Small intestine (tissue), 7 donors: ENCODE results near the gene CREB5. TPM values are rescaled to one million over a fixed set of nuclear protein-coding genes. Genes with fewer than 3 reads are reported as not detected.

Source experiments
- DNase-seq, 2 donors: peaks; one replicate each; pipeline versions ENCODE4 v3.0.0 to v3.0.0-alpha.2; 2013
- FAIRE-seq: peaks from 2 replicates; lab custom pipeline; 2012; peaks lifted over from hg19 to GRCh38; lab: Jason Lieb, UNC
- H3K27ac ChIP-seq, 3 donors: one replicate each; pipeline ENCODE4 v1.5.1; 2013; ENCODE audit warnings: low read length in 2 of 3, mild to moderate bottlenecking in 2 of 3, control low read depth in 1 of 3, inconsistent platforms in 1 of 3, low read depth in 1 of 3, moderate library complexity in 1 of 3
- H3K27me3 ChIP-seq, 3 donors: one replicate each; pipeline ENCODE4 v1.6.1; 2013; ENCODE audit warnings: low read length in 3 of 3, inconsistent platforms in 1 of 3; ENCODE audit not compliant: control insufficient read depth in 3 of 3, insufficient read depth in 3 of 3
- H3K36me3 ChIP-seq, 3 donors: one replicate each; pipeline ENCODE4 v1.6.1; 2013; ENCODE audit warnings: low read length in 3 of 3, inconsistent platforms in 1 of 3, low read depth in 1 of 3, mild to moderate bottlenecking in 1 of 3, moderate library complexity in 1 of 3; ENCODE audit not compliant: control insufficient read depth in 3 of 3, insufficient read depth in 2 of 3
- H3K4me1 ChIP-seq, 3 donors: one replicate each; pipeline ENCODE4 v1.6.1; 2013; ENCODE audit warnings: low read length in 2 of 3, inconsistent platforms in 1 of 3, low read depth in 1 of 3, mild to moderate bottlenecking in 1 of 3, moderate library complexity in 1 of 3; ENCODE audit not compliant: control insufficient read depth in 3 of 3, insufficient read depth in 2 of 3
- H3K4me3 ChIP-seq, 3 donors: one replicate each; pipeline ENCODE4 v1.5.1; 2013; ENCODE audit warnings: low read length in 3 of 3, control low read depth in 1 of 3, inconsistent platforms in 1 of 3, low read depth in 1 of 3, mild to moderate bottlenecking in 1 of 3, moderate library complexity in 1 of 3
- H3K9me3 ChIP-seq, 2 donors: one replicate each; pipeline ENCODE4 v1.6.1; 2013; ENCODE audit warnings: low read depth in 1 of 2, low read length in 1 of 2; ENCODE audit not compliant: control insufficient read depth in 2 of 2, insufficient read depth in 1 of 2
- WGBS, 3 donors: extraction: QIAGEN DNeasy Blood & Tissue Kit; methylation state at CpG; one replicate each; pipeline ENCODE4 v1.1.7; 2013; 5-methylcytosine and 5-hydroxymethylcytosine counted together
- polyA plus RNA-seq, 4 donors: library from polyadenylated mRNA; stranded (reverse) in 3 of 4; unstranded in 1 of 4; fragments of 200-250 nt in 3 of 4; fragments of 120-200 nt in 1 of 4; gene quantifications; one replicate each; pipeline versions ENCODE4 v1.2.1 to v1.2.3, GENCODE V29; 2013
- donor health status: healthy with polysubstance abuse.
- donor health status: control.
- donor health status: control.
- donor health status: Bipolar disorder and iron deficiency.
- donor health status: healthy.

The CREB5 gene
- polyA plus RNA-seq, 4 donors, result 0.27 to 3.0 (median 1.8) TPM; not detected in 1

DNA sequence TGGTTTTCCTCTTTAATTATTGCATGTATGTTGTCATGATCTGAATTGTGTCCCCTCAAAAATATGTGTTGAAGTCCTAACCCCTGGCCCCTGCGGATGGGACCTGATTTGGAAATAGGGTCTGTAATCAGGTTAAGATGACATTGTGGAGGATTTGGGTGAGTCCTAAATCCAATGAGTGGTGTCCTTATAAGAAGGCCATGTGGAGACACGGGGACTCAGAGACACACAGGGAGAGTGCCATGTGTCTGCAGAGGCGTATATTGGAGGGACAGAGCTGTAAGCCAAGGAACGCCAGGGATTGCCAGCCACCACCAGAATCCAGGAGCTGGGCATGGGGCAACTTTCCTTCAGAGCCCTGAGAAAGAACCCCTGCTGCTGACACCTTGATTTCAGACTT, 171.9 kb downstream of the CREB5 start:
- WGBS, 3 donors, result 90 to 95% (median 92%) methylated on average over 4 of the region's 4 CpGs
- H3K27me3 ChIP-seq, result peaks cover 0 to 4% (median 2%) of the 10 kb centered on the region in 3 donors
- no peak overlapping the region for H3K27ac ChIP-seq
- H3K9me3 ChIP-seq, result no peaks in the 10 kb centered on the region
- H3K4me3 ChIP-seq, result no peak overlapping the region
- no peaks in the 10 kb centered on the region for H3K36me3 ChIP-seq
- H3K4me1 ChIP-seq, result no peaks in the 10 kb centered on the region
- DNase-seq, result no peak
- no peak for FAIRE-seq

DNA sequence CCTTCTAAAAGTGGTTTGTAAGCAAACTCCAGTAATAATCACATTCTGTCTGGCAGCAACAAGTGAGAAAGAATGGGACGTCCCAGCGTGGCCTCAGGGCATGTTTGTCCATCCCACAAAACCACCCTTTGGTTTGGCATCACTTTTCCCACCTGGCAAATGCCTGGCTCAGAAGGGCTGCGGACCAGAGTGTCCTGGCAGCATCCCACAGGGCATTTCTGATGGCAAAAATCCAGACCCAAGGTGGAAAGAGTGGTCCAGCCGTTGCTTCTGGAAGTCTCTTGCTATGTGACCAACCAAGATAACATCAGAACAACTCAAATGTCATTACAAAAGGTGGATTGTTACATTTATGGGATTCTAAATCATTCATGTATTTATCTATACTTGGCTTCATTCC, 174.4 kb downstream of the CREB5 start:
- H3K9me3 ChIP-seq, result no peaks in the 10 kb centered on the region
- DNase-seq (no peak), FAIRE-seq (no peak)
- no peak overlapping the region for H3K27ac ChIP-seq
- H3K4me3 ChIP-seq, result no peak overlapping the region
- no peaks in the 10 kb centered on the region for H3K36me3 ChIP-seq
- H3K27me3 ChIP-seq, result peaks cover 0 to 4% (median 2%) of the 10 kb centered on the region in 3 donors
- H3K4me1 ChIP-seq, result no peaks in the 10 kb centered on the region
- WGBS, 3 donors, result 48 to 78% (median 62%) methylated on average over 4 of the region's 4 CpGs

DNA sequence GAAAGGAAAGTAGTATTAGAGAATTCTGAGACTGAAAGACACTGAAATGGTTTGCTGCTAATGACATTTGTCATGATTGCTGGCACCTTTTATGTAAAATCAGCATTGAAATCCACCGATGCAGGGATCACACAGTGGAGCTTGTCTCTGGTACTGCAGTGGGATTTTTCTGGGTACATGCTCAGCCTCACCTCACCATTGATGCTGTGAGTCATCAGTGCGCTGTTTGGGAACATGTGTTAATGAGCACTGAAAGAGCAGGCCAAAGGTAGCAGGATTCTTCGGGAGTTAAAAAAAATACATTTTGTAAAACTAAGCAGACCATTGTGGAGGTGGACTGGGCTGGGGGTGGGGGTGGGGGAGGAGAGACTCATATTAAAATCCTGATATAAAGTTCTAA, 174.9 kb downstream of the CREB5 start:
- Histone ChIP-seq H3K4me1 (no peaks in the 10 kb centered on the region), H3K36me3 (no peaks in the 10 kb centered on the region), H3K4me3 (no peak overlapping the region), H3K9me3 (no peaks in the 10 kb centered on the region), H3K27me3 (peaks cover 0 to 4% (median 2%) of the 10 kb centered on the region in 3 donors), H3K27ac (no peak overlapping the region)
- FAIRE-seq (no peak), DNase-seq (no peak)
- 29 to 75% (median 49%) methylated on average over 3 of the region's 3 CpGs for WGBS, 3 donors

DNA sequence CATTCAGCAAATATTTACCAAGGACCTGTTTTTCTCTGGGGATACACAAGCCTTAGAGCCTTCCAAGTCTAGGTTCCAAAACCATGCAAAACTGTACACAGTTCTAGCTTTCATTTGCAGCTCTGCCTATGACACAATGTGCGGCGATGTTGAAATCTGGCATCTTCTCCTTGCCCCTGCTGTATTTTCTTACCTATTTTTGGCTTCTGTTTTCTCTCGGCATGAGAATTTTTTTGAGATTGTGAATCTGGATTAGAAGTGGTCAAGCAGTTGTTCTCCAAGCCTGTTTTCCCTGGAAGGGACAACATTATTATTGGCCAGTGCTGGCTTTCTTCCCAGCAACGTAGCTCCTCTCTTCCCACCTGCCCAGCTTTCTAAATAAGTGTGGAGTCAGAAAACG, 176.3 kb downstream of the CREB5 start:
- Histone ChIP-seq H3K9me3 (no peaks in the 10 kb centered on the region), H3K36me3 (no peaks in the 10 kb centered on the region), H3K4me3 (no peak overlapping the region), H3K4me1 (no peaks in the 10 kb centered on the region), H3K27me3 (peaks cover 0 to 4% (median 2%) of the 10 kb centered on the region in 3 donors), H3K27ac (no peak overlapping the region)
- DNase-seq, result no peak
- WGBS, 3 donors, result 71 to 80% (median 75%) methylated on average over 5 of the region's 5 CpGs
- FAIRE-seq, result no peak

DNA sequence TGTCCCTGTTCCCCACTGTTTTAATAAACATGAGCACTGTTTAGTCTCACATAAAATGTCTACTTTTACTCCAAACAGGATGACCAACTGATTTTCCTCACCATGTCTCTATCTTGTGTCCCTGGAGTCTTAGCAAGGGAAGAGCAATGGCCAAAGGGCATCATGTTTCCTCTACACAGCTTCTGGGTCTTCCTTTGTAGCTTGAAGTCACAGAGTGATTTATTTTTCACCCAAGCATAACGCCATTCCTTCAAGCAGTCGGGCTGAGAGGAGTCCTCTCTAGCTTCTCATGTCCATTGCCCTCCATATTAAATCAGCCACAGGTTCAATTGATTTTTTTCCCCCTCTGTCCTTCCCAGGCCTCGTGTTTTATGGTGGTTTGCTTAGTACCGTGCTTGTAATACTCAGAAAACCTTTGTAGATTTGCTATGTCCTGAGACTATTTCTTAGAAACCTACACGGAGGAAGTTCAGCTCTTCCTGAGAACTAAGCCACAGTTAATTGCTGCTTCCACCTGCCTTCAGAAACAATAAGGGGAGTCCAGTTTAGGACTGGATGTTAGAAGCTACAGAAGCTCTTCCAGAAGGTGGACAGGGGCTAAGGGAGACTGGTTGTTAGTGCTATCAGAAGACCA, 178.8 kb downstream of the CREB5 start:
- FAIRE-seq (no peak), DNase-seq (no peak)
- no peaks in the 10 kb centered on the region for H3K36me3 ChIP-seq
- 65 to 77% (median 65%) methylated on average over 5 of the region's 5 CpGs for WGBS, 3 donors
- H3K27ac ChIP-seq, result no peak overlapping the region
- no peaks in the 10 kb centered on the region for H3K9me3 ChIP-seq
- no peak overlapping the region for H3K4me3 ChIP-seq
- no peaks in the 10 kb centered on the region for H3K4me1 ChIP-seq
- no peaks in the 10 kb centered on the region for H3K27me3 ChIP-seq

DNA sequence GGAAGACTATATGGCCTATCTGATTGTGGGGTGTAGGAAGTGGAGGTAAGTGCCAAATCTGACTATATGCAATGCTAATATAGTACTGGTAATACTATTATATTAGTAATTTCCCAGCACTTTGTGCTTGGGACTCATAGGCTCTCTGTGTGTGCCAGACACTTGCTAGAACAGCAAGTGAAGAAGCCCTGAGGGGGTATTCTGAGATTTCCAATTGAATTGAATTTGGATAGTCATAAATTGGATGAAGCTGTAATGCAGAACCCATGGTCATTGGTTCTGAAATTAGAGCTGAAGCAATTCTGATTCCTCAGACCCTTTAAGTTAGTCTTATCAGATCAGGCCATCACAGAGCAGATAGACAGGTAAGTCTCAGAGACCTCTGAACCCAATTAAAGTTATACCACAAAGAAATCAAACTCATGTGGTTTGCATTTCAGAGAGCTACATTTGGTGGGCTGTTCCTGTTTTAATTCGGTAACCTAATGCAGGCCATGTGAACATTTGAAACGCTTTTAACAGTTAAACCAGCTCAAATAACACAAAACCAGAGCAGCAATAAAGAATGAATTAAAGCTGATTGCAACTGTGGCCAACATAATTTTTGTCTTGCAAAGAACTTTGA, 179.5 kb downstream of the CREB5 start:
- Histone ChIP-seq H3K27ac (no peak overlapping the region), H3K27me3 (no peaks in the 10 kb centered on the region), H3K36me3 (no peaks in the 10 kb centered on the region), H3K4me3 (no peak overlapping the region), H3K4me1 (no peaks in the 10 kb centered on the region), H3K9me3 (no peaks in the 10 kb centered on the region)
- DNase-seq (no peak), FAIRE-seq (no peak)
- WGBS, 3 donors, result 72 to 75% (median 74%) methylated on average over 2 of the region's 2 CpGs

DNA sequence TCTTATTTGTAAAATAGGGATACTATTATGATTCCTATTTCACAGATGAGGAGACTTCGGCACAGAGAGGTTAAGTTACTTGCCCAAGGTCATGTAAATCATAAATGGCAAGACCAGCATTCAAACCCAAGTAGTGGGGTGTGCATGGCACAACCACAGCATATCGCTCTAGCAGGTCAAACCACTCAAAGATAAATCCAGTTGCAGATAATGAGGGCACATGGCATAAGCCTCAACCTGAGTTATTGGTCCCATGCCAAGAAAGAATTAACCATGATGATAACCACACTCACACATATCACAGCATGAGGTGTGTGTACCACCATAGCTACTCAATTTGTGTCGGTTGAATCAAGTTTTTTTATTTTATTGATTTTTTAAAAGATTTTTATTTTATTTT, 180.5 kb downstream of the CREB5 start:
- Histone ChIP-seq H3K4me1 (no peaks in the 10 kb centered on the region), H3K27me3 (no peaks in the 10 kb centered on the region), H3K36me3 (no peaks in the 10 kb centered on the region), H3K27ac (no peak overlapping the region), H3K4me3 (no peak overlapping the region), H3K9me3 (no peaks in the 10 kb centered on the region)
- DNase-seq (no peak), FAIRE-seq (no peak)
- WGBS, 3 donors, result 70 to 93% (median 84%) methylated on average over 3 of the region's 3 CpGs

DNA sequence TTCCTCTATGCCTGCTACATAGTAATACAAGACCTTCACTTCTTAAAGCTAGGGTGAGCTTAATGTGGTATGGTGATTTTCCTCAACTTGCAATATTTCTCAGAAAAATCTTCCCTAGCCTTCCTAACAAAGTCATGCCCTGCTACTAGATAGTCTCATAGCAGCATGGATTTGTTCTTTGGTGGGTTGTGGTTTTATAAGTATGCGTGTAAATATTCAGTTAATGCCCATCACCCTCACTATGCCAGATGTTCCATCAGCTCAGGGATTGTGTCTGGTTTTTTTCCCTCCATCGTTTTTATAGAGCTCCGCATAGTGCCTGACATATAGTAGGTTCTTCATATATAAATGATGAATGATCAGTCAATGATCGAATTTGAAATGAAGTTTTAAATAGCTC, 182.8 kb downstream of the CREB5 start:
- no peaks in the 10 kb centered on the region for H3K36me3 ChIP-seq
- 79 to 92% (median 81%) methylated on average over 4 of the region's 4 CpGs for WGBS, 3 donors
- H3K27ac ChIP-seq, result no peak overlapping the region
- no peaks in the 10 kb centered on the region for H3K9me3 ChIP-seq
- H3K4me1 ChIP-seq, result no peaks in the 10 kb centered on the region
- H3K4me3 ChIP-seq, result no peak overlapping the region
- no peaks in the 10 kb centered on the region for H3K27me3 ChIP-seq
- DNase-seq (no peak), FAIRE-seq (no peak)
